HG03342 (cell line): Measurements from ENCODE around the gene GLRA1.

Experiments used
- ATAC-seq: cut with Tn5 transposase; IDR thresholded peaks from one replicate; pipeline ENCODE4 v1.9.1; 2021; ENCODE audit warnings: mild to moderate bottlenecking, moderate library complexity; ENCODE audit not compliant: unreplicated experiment

GLRA1 gene

GRCh38 chr5:151779531-151780125, 145.0 kb downstream of the GLRA1 start:
- ATAC-seq = no peak

- ATAC-seq = no peak
These were observed 149.5 kb downstream of the GLRA1 start for GRCh38 chr5:151775025-151775606.

GRCh38 chr5:151773951-151774350, 150.7 kb downstream of the GLRA1 start:
- no peak for ATAC-seq

- no peak for ATAC-seq
These were observed 151.6 kb downstream of the GLRA1 start for GRCh38 chr5:151772846-151773561.
